ENCODE measurements around the gene B3GALT4.
"Not testable (repeated sequence)": the region's sequence is repeated elsewhere in the genome, so short reads cannot be mapped to it uniquely, and the experiment has no call there.

The B3GALT4 gene

DNA sequence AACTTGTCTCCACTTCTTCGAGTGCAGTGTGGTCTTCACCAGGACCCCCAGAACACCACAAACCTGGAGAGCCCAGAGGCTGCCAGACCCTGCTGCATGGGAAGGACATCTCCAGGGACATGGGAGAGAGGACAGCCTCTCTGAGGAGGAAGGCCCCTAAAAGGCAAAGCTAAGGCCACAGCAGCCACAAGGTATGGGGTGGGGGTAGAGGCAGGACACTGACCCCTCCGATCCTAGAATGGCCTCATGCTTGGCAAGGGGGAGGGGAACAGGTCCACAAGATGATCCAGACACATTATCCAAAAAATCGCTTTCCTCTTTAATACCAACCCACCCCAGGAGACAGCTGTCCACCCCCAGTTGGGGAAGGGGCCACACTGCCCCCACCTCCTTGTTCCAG lies 1.9 kb downstream of the B3GALT4 start:
- Mint-ChIP-seq H3K4me1 (peaks cover 74% of the 10 kb centered on the region), H3K36me3 (peaks cover 44% of the 10 kb centered on the region), H3K27ac (peak overlapping the region; percentile 98), H3K9me3 (no peaks in the 10 kb centered on the region), H3K4me3 (no peak overlapping the region), H3K27me3 (no peaks in the 10 kb centered on the region)
- no peak for ATAC-seq

DNA sequence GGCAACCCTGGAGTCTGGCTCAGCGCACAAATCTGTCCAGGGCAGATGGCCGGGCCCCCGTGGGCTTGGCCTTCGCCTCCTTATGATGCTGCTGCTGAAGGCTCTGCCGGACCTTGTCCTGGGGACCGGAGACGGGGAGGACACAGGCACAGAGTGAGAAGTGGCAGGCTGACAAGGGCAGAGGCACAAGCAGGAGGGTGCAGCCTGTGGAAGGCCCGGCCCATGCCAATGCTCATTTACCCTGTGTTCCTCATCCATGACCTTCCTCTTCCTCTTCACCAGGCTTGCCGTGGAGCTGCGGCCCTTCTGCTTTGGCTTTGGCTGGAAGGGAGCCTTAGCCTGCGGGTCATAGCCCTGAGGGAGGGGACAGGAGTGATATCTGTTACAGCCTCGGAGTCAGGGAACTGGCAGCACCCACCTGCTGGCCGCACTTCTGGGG lies 2.4 kb downstream of the B3GALT4 start:
- Mint-ChIP-seq H3K27ac (peak overlapping the region; percentile 24), H3K4me3 (no peak overlapping the region), H3K4me1 (peaks cover 69% of the 10 kb centered on the region), H3K27me3 (no peaks in the 10 kb centered on the region), H3K36me3 (peaks cover 39% of the 10 kb centered on the region), H3K9me3 (no peaks in the 10 kb centered on the region)
- no peak for ATAC-seq

DNA sequence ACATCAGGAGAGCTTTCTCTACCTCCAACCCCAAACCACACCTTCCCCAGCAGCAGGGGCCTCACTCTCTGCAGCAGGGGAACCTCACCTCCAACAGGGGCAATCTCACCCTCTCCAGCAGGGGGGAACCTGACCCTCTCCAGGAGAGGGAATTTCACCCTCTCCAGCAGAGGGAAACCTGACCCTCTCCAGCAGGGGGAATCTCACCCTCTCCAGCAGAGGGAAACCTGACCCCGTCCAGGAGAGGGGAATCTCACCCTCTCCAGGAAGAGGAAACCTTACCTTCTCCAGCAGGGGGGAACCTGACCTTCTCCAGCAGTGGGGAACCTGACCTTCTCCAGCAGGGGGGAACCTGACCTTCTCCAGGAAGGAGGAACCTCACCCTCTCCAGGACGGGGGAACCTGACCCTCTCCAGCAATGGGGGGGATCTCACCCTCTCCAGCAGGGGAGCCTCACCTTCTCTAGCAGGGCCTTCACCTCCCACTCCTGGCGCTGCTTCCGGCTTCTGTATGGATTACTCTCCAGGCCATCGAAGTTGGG lies 3.1 kb downstream of the B3GALT4 start:
- H3K4me1 Mint-ChIP-seq: peaks cover 62% of the 10 kb centered on the region
- peak overlapping the region; percentile 60 for H3K27ac Mint-ChIP-seq
- no peak for ATAC-seq

DNA sequence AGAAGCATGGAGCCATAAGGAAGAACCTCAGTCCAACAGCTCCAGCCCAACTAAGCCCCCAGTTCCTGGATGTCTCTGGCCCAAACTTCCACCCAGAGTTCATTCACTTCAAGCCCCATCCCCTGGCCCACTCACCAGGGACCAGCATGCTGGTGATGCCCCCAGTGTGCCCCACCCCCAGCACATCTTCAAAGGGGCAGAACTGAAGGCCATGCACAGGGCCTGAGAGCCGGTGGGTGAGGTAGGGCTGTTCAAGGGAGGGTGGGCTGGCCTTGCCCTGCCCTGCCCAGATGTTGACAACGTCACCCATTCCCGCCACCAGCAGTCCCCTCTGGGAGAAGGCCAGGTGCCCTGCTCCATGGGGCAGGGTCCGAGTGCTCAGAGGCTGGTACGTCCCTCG lies 3.6 kb downstream of the B3GALT4 start:
- Mint-ChIP-seq H3K27me3 (no peaks in the 10 kb centered on the region), H3K36me3 (peaks cover 30% of the 10 kb centered on the region), H3K27ac (peak overlapping the region; percentile 60), H3K9me3 (no peaks in the 10 kb centered on the region), H3K4me1 (peaks cover 57% of the 10 kb centered on the region), H3K4me3 (no peak overlapping the region)
- ATAC-seq: no peak

More for the DNA sequence above, 3.1 kb downstream of the B3GALT4 start:
- H3K36me3 Mint-ChIP-seq: peaks cover 32% of the 10 kb centered on the region
- no peaks in the 10 kb centered on the region for H3K9me3 Mint-ChIP-seq
- no peaks in the 10 kb centered on the region for H3K27me3 Mint-ChIP-seq
- H3K4me3 Mint-ChIP-seq: no peak overlapping the region

DNA sequence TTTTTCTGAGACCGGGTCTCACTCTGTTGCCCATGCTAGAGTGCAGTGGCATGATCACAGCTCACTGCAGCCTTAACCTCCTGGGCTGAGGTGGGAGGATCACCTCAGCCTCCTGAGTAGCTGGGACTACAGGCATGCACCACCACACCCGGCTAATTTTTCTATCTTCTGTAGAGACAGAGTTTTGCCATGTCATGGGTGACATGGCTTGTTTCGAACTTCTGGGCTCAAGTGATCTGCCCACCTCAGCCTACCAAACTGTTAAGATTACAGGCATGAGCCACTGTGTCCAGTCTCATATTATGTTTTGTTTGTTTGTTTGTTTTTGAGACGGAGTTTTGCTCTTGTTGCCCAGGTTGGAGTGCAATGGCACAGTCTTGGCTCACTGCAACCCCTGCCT lies 8.3 kb downstream of the B3GALT4 start:
- ATAC-seq, H3K27me3 Mint-ChIP-seq, H3K9me3 Mint-ChIP-seq, H3K4me3 Mint-ChIP-seq, H3K27ac Mint-ChIP-seq: not testable (repeated sequence)
- Mint-ChIP-seq H3K36me3 (peaks cover 39% of the 10 kb centered on the region), H3K4me1 (peaks cover 47% of the 10 kb centered on the region)

DNA sequence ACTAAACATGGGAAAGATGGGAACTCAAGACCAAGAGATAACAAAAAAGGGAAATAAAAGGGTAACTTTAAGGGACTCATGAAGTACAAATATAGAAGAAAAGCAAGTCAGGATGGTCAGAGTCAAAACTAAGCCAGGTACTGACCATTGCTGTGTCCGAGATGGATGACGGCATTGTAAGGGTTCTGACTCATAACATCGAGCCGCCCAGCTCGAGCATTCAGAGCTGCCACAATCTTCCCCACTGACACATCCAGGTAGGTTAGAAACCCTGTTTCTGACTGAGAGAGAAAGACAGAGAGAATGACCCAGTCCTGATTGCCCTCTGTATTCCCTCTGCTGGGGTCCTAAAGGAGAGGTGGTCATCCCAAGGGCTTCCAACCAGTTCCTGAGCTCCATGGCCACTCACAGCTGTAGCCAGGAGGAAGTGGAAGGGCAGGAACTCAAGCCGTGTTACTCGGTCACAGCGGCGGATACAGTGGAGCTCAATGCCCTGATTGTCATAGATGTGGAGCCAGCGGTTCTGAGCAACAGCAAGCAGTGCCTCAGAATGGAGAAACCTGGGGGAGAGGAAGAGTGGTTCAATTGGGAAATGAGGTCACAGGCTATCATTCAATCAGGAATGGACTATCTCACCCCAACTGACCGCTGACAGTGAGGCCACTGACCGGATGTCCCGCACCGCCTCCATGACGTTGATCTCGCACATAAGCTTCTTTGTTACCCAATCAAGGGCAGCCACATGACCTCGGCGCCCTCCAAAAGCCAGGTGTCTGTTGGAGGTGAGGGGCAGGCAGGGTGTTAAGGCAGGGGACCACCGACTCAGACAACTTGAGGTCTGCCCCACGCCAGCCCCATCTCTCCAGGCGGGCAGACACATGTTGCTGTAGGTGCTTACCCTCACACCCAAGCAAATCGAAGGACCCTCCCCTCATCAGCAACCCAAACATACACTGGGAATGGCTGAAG lies 10.3 kb downstream of the B3GALT4 start:
- no peak for ATAC-seq
- Mint-ChIP-seq H3K4me3 (peak overlapping the region; percentile 98), H3K4me1 (peaks cover 46% of the 10 kb centered on the region), H3K27ac (peak overlapping the region; percentile 87), H3K36me3 (peaks cover 48% of the 10 kb centered on the region), H3K9me3 (no peaks in the 10 kb centered on the region), H3K27me3 (no peaks in the 10 kb centered on the region)

DNA sequence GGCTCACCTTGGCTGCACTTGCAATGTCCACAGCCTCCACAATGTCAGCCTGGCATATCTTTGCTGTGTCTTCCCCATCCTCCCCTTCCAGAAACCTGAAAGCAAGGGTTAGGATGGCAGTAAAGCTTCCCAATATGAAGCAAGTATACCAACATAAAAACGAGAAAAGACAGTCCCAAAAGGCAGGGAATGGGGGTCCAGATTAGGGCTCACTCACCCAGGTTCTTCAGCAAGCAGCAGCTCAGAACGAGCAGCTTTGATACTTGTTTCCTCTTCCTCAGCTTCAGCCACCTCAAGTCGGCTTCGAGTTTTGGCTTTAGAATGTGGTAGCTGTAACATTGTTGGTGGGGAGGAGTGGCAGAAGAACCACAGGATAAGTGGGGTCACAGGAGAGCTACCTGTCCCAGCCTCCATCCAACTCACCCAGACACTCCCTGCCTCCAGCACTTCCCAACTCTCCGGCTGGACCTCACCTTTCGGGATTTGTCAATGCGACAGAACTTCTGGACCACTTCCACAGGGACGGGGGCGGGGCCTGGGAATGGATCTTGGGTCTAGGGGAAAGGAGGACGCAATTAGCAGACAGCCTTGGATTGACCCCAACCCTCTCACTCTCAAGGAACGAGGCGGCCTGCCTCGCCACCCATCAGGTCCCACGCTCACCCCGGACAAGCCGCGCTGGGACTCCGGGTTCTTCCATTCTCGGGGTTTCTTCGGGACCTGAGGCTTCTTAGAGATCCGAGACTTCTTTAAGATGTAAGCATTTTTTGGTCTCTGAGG lies 11.4 kb downstream of the B3GALT4 start:
- Mint-ChIP-seq H3K9me3 (no peaks in the 10 kb centered on the region), H3K27ac (peak overlapping the region; percentile 87), H3K36me3 (peaks cover 43% of the 10 kb centered on the region), H3K4me3 (peak overlapping the region; percentile 98), H3K4me1 (peaks cover 46% of the 10 kb centered on the region), H3K27me3 (no peaks in the 10 kb centered on the region)
- peak; percentile 2 for ATAC-seq

DNA sequence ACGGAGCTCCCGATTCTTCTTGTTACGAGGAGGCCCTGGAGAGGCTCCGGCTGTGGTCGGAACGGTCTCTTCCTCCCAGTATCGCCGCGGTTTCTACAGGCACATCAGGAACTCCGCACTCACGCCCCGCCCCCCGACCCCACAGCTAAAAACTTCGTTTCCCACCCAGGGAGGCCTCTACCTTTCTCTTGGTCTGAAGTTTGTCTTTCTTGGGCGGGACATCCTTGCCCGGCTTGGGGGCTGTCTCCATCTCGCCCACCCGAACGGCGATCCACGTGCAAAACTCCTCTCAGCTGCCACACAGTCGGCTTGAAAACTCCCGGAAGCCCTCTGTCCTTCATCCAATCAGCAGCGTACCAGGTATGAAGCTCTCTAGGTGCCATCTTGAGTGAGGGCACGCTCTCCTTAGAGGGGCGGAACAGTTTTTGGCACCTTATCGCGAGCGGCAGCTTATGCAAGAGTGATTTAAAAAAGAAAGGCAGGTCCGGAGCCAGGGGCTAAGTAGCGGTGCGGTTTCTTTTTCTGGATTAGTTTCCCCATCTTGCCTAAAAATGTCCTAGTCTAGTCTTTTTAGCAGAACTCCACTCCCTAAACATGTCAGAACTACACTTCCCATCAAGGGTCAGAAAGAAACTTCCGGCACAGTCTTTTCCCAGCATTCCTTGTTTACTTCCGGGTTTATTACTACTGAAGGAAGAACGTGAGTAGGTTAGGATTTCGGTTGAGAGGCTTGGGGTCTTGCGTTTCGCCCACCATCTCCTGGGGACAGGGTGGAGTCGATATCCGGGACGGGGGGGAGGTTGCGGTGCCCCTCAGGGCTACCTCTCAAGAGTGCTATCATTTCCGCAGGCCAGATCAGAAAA lies 12.2 kb downstream of the B3GALT4 start, which contains the start of the genes PFDN6 and WDR46:
Gene PFDN6 (plus strand): TSS at position 681 of the 863 bp plus-strand sequence. CDS start 256 bp downstream, outside the sequence.
Gene WDR46 (minus strand): TSS at position 319 of the 863 bp plus-strand sequence. CDS start 69 bp downstream, at position 250.
- H3K27ac Mint-ChIP-seq: peak within 1 kb of the TSS; percentile 87
- no peaks in the 10 kb centered on the region for H3K27me3 Mint-ChIP-seq
- peaks cover 46% of the 10 kb centered on the region for H3K4me1 Mint-ChIP-seq
- ATAC-seq: peak; percentile 98
- peaks cover 43% of the 10 kb centered on the region for H3K36me3 Mint-ChIP-seq
- H3K9me3 Mint-ChIP-seq: no peaks in the 10 kb centered on the region
- peak within 1 kb of the TSS; percentile 98 for H3K4me3 Mint-ChIP-seq

DNA sequence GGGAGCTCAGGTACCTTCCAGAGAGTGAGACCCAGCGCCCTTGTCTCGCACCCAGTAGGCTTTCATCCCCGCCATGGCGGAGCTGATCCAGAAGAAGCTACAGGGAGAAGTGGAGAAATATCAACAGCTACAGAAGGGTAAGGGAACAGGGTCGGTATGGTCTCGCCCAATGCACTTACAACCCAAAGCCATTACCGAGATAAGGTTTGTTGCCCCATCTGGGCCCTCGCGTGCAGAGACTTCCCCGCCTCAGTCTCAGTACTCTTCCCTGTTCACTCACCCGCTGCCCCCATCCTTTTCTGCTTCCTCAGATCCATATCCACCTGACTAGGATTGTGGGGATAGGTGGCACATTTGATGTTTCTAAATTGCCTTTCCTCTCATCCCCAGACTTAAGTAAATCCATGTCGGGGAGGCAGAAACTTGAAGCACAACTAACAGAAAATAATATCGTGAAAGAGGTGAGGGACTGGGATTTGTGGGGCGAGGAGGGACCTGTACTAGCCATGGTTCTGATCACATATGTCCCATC lies 12.9 kb downstream of the B3GALT4 start:
- Mint-ChIP-seq H3K4me1 (peaks cover 46% of the 10 kb centered on the region), H3K27me3 (no peaks in the 10 kb centered on the region), H3K36me3 (peaks cover 43% of the 10 kb centered on the region), H3K4me3 (peak overlapping the region; percentile 98), H3K9me3 (no peaks in the 10 kb centered on the region), H3K27ac (peak overlapping the region; percentile 87)
- ATAC-seq: peak; percentile 2

DNA sequence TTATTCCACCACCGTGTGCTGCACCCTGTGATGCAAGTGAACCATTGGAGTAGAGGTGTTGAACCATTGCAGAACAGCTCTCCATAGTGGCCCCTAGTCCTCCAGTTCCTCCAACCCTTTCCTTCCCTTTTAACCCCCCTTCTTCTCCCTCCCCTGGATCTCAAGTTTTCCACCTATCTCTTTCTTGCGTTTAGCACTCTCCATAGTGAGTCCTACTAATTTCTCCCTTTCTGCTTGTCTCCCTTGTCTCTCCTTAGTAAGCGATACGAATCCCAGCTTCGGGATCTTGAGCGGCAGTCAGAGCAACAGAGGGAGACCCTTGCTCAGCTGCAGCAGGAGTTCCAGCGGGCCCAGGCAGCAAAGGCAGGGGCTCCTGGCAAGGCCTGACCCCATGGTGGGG lies 13.5 kb downstream of the B3GALT4 start:
- Mint-ChIP-seq H3K36me3 (peaks cover 45% of the 10 kb centered on the region), H3K27ac (peak overlapping the region; percentile 87), H3K9me3 (no peaks in the 10 kb centered on the region), H3K27me3 (no peaks in the 10 kb centered on the region), H3K4me1 (peaks cover 47% of the 10 kb centered on the region), H3K4me3 (peak overlapping the region; percentile 98)
- ATAC-seq: no peak

DNA sequence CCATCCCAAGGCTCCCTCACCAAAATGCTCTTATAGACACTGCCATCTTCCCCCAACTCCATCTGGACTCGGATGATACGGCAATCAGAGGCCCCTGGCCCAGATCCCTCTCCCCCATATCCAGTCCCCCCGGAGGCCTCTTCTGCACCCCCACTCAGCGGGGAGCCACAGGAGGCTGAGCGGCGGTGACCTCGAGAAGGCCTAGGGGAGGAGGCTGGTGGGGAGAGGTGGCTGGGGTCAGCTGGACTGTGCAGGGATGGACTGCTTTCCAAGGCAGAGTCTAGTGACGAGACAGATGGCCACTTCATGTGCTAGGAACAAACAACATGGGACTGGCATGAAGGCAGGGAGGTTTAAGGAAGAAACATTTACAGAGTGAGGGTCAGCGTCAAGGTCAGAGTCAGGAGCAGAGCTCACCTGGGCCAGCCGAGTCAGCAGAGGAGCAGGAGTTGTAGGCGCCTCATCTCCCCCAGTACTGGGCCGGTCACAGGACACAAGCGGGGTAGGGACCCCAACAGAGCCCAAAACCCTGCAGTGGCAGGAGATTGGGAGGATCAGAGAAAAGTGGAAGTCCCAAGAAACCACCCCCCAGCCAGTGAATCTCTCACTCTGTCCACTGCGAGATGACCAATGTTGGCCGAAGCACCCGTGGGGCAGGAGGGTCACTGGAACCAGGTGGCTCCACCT lies 16.2 kb downstream of the B3GALT4 start:
- Mint-ChIP-seq H3K4me1 (peaks cover 48% of the 10 kb centered on the region), H3K27ac (no peak overlapping the region), H3K9me3 (no peaks in the 10 kb centered on the region), H3K36me3 (peaks cover 32% of the 10 kb centered on the region), H3K27me3 (no peaks in the 10 kb centered on the region), H3K4me3 (no peak overlapping the region)
- no peak for ATAC-seq

DNA sequence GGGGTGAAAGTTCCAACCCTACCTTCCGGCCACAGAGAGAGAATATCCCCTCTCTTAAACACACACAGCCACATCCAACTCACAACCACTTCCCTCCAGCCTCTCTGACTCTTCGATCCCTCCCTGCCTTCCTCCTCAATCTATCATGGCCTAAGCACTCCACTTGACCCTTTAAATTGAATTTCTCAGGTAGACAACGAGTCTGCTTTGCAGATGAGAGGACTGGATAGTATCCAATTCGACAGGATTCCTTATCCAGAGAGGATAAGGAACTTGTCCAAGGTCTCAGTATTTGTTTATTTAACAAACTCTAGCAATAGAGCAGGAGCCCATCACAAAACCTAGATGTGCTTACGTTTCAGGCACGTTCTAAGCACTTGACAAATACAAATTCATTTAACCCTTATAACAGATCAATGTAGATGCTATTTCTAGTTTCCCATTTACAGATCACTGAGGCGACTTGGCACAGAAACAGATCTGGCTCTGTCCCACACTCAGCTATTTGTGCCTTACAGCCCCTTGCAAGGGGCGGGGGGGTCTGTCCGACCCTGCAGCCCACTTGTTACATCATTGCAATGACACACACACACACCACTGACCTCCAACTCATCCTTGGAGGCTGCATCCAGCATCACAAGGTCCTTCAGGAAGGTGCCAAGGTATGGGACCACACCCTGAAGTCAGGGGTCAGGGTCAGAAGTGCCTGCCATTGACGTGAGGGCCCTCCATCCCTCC lies 17.3 kb downstream of the B3GALT4 start:
- Mint-ChIP-seq H3K36me3 (peaks cover 26% of the 10 kb centered on the region), H3K27me3 (no peaks in the 10 kb centered on the region), H3K9me3 (no peaks in the 10 kb centered on the region), H3K27ac (no peak overlapping the region), H3K4me3 (no peak overlapping the region), H3K4me1 (peaks cover 49% of the 10 kb centered on the region)
- ATAC-seq: no peak

Data from stimulated activated memory B cell treated with anti-CD40 and anti-IgM and Interleukin-4, amounts not matched to agents 10 μg/mL and 1 μg/mL and 100 μg/mL, for 72 hours (primary cell).